GM12865 (cell line): Measurements from ENCODE around the gene COL6A1.

Experiments used
- DNase-seq: peaks from one replicate; pipeline ENCODE4 v3.0.0; 2010; ENCODE audit warnings: low read depth
- H3K4me3 ChIP-seq: 2 replicates; pipeline ENCODE4 v1.5.1; 2011; ENCODE audit warnings: mild to moderate bottlenecking, low read depth, low read length, control low read depth
- CTCF ChIP-seq: IDR thresholded peaks from 2 replicates; pipeline ENCODE4 v1.5.1; 2011; ENCODE audit warnings: low read length, control low read depth, low read depth, inconsistent platforms; ENCODE audit not compliant: insufficient read depth; ENCODE audit errors: missing control alignments

The COL6A1 gene

GRCh38 chr21:45937721-45938452, 43.7 kb upstream of the COL6A1 start:
- no peak overlapping the region for H3K4me3 ChIP-seq
- no peak for DNase-seq
- TF ChIP-seq CTCF, result no peak

- H3K4me3 ChIP-seq, result no peak overlapping the region
- no peak for DNase-seq
- no peak for TF ChIP-seq CTCF
Measured at GRCh38 chr21:45938453-45938755, 43.2 kb upstream of the COL6A1 start.

- no peak overlapping the region for H3K4me3 ChIP-seq
- DNase-seq, result no peak
- TF ChIP-seq CTCF, result no peak
Measured at GRCh38 chr21:45938811-45939520, 42.6 kb upstream of the COL6A1 start.

GRCh38 chr21:45939521-45940045, 42.0 kb upstream of the COL6A1 start:
- no peak for TF ChIP-seq CTCF
- no peak overlapping the region for H3K4me3 ChIP-seq
- no peak for DNase-seq

- DNase-seq, result no peak
- H3K4me3 ChIP-seq, result no peak overlapping the region
- no peak for TF ChIP-seq CTCF
Measured at GRCh38 chr21:45940091-45940490, 41.5 kb upstream of the COL6A1 start.

- no peak for DNase-seq
- TF ChIP-seq CTCF, result no peak
- H3K4me3 ChIP-seq, result no peak overlapping the region
Measured at GRCh38 chr21:45940621-45941337, 40.8 kb upstream of the COL6A1 start.
